NB4 (cell line): ENCODE data around the gene WNT3.

Experiments used
- CTCF ChIP-seq: IDR thresholded peaks from one replicate; pipeline ENCODE4 v1.5.1; 2012; ENCODE audit warnings: low read depth, low read length
- POLR2A ChIP-seq: IDR thresholded peaks from 2 replicates; pipeline ENCODE4 v1.6.1; 2011; ENCODE audit warnings: mild to moderate bottlenecking; ENCODE audit not compliant: insufficient read length; ENCODE audit errors: extremely low read depth

DNA sequence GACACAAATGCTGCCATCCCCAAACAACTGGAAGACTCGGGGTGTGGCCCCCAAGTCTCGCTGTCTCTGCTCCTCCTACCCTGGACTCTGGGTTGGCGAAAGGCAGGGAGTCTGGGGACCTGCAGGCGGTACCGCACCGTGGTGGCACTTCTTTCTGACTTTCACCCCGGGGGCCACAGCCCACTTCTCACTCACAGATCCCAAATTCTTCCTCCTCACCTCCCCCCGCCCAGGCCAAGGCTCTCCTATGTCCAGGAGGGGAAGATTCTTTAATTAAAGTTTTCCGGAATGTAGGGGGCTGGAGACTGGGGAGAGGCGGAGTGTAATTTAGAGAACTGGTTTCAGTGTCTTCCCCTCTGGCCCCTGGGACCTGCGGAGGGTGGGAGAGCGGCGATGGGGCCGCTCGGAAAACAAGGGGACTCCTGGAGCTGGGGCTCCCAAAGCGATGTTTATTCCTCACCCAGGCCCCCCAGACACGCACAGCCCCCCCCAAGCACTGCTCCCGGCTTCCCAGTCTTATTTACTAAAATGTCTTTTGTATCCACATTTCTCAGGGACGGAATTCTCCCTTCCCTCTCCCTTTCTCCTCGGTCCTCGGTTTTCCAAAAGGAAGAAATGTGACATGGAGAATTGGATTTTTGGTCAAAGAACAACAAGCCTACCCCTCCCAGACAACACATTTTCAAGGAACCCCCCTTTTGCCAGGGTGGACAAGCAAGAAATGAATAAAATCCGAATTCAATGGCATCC is 1.2 kb downstream of the WNT3 start:
- TF ChIP-seq CTCF, result no peak
- no peak for TF ChIP-seq POLR2A
